ENCODE measurements around the gene IL19.
"Not testable (repeated sequence)": the region's sequence is repeated elsewhere in the genome, so short reads cannot be mapped to it uniquely, and the experiment has no call there.

IL19 gene

GRCh38 chr1:206739411-206740076 is 31.0 kb upstream of the IL19 start:
- in situ Hi-C loops (cut with MboI; ENCODE audit: low sequenced_read_pairs): loop anchor here (10.0 kb wide), 1 partner anchor 175 kb away; no protein-coding TSS in a partner anchor

DNA sequence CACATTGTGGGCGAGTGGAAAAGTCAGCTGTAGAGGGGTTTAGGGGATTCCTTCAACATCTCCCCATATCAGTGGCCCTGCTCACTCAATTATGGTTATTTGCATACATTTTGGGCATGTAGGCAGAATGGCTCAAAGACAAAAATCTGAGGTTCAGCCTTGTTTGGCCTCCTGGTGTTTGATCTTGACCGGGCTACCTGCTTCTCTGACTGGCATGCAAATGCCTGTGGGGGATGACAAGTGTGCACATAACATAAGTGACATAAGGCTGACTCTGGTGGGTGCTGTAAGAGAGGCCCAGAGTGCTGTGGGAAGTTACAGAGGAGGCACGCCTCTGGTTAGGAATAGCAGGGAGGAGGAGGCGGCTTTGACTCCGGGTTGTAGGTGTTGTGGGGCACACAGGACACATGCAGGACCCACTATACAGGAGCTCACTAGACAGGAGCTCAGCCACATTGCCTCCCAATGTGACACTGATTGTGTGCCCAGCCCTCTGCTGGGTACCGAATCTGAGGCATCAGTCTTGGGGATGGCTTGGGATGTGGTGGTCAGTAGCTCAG is 29.4 kb upstream of the IL19 start:
- in situ Hi-C loops (cut with MboI; ENCODE audit: low sequenced_read_pairs): no loop called here

GRCh38 chr1:206742719-206743383 is 27.7 kb upstream of the IL19 start:
- in situ Hi-C loops (cut with MboI; ENCODE audit: low sequenced_read_pairs): no loop called here

GRCh38 chr1:206744683-206745082 is 25.9 kb upstream of the IL19 start:
- in situ Hi-C loops (cut with MboI; ENCODE audit: low sequenced_read_pairs): no loop called here

- in situ Hi-C loops (cut with MboI; ENCODE audit: low sequenced_read_pairs): no loop called here
Observed at GRCh38 chr1:206745301-206745700, 25.3 kb upstream of the IL19 start.

DNA sequence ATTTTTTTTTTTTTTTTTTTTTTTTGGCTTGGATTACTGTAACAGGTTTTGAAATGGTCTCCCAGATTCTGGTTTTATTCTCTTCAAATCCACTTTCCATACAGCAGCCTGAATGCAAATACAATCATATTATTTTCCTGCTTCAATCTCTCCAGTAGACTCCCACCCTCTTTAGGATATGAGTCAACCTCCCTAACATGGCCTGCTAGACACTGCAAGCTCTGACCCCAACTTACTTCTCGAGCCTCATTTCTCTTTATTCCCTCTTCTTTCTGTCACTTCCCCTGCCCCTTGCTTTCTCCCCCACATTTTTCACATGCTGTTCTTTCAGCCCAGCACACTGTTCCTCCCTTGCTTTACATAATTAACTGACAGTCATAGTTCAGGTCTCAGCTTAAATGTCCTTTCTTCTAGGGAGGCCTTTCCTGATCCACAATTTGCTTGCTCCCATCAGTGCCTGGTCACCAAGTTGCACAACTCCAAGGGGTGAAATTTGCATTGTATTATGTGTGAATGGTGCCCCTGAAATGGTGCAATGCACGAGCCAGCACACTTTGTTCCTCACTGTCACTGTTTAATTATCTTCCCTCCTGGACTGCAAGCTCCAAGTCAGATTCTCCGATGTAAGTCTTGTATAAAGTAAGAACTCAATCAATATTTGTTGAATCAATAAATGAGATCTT is 22.1 kb upstream of the IL19 start:
- in situ Hi-C loops (cut with MboI; ENCODE audit: low sequenced_read_pairs): no loop called here

DNA sequence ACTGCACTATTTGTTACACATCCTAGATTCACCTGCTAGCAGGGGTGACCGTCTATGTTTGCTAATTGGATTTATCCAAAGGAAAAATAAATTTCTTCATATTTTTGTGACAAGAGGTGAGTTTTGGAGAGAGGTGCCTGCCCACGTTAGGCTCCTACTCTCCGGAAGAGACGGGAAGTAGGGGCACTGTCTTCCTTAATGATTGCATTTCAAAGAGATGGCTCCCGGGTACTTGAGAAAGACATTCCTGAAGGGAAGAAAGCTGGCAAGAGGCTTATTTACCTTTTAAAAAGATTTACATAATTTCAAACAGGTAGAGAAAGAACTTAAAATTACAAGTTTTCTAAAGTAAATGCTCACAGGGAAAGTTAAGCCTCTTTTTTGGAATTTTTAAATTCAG is 18.7 kb upstream of the IL19 start:
- in situ Hi-C loops (cut with MboI; ENCODE audit: low sequenced_read_pairs): no loop called here

DNA sequence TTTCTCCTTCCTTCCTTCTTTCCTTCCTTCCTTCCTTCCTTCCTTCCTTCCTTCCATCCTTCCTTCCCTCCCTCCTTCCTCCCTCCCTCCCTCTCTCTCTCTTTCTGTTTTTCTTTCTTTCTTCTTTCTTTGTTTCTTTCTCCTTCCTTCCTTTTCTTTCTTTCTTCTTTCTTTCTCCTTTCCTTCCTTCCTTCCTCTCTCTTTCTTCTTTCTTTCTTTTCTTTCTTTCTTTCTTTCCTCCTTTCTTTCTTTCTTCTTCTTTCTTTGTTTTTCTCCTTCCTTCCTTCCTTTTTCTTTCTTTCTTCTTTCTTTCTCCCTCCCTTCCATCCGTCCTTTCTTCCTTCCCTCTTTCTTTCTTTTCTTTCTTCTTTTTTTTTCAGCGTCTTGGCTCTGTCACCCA is 18.1 kb upstream of the IL19 start:
- in situ Hi-C loops (cut with MboI; ENCODE audit: low sequenced_read_pairs): no loop called here

GRCh38 chr1:206753141-206753540 is 17.4 kb upstream of the IL19 start:
- in situ Hi-C loops (cut with MboI; ENCODE audit: low sequenced_read_pairs): no loop called here

DNA sequence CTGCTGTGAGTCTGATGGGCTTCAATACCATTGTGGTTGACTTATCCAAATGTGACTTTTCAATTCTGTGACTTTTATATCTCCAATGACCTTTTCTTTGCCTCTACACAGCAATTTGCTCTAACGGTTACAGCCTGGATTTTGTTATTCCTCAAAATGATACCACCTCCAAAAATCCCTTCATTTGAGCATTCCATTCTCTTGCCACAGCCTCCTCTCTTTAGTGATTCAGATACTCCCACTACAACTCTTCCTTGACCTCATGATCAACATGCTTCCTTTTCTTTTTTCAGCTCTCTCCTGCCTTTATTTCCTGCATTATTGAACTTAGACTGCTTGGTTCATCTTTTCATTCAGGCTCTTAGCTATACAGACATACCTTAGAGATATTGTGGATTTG is 16.6 kb upstream of the IL19 start:
- in situ Hi-C loops (cut with MboI; ENCODE audit: low sequenced_read_pairs): no loop called here

- in situ Hi-C loops (cut with MboI; ENCODE audit: low sequenced_read_pairs): no loop called here
Observed at GRCh38 chr1:206757524-206758266, 12.9 kb upstream of the IL19 start.

GRCh38 chr1:206760590-206760989 is 10.0 kb upstream of the IL19 start:
- in situ Hi-C loops (cut with MboI; ENCODE audit: low sequenced_read_pairs): no loop called here

DNA sequence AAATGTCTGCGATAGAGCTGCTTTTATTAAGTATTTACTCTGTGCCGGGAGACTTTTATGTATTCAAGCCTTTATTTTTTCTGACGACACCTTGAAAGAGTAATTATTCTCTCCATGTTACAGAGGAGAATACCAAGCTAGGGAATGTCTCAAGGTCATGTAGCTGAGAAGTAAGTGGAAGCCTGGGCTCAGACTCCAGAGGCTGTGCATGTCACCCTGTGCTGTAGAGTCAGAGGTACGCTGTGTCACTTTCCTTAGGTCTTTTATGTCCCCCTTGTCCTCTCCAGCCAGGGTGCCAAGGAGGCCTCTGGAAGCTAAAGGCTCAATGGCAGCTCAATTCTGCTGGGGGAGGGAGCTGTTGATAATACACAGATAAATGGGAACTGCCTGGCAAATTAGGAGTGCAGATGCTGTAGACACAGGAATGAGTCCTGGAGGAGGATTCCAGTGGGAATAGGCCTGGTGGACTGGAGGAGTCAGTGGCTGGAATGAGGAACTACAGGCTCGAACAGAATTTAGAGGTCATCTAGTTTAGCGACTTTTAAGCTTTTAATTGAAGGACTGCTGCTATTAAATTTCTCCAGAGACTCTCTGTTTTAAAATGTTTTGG is 9.3 kb upstream of the IL19 start:
- in situ Hi-C loops (cut with MboI; ENCODE audit: low sequenced_read_pairs): no loop called here

- in situ Hi-C loops (cut with MboI; ENCODE audit: low sequenced_read_pairs): not testable (repeated sequence)
Observed at GRCh38 chr1:206762741-206763364, 7.7 kb upstream of the IL19 start.

DNA sequence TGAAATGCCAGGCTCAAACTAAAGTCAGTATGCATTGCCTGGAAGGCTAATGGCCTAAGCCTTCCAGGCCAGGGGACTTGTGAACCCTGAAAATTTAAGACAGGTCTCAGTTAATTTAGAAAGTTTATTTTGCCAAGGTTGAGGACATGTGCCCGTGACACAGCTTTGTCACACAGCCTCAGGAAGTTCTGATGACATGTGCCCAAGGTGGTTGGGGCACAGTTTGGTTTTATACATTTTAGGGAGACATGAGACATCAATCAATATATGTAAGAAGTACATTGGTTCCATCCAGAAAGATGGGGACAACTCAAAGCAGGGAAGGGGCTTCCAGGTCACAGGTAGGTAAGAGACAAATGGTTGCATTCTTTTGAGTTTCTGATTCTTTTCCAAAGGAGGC is 4.8 kb upstream of the IL19 start:
- in situ Hi-C loops (cut with MboI; ENCODE audit: low sequenced_read_pairs): not testable (repeated sequence)

- in situ Hi-C loops (cut with MboI; ENCODE audit: low sequenced_read_pairs): no loop called here
Observed at GRCh38 chr1:206766251-206766856, 4.2 kb upstream of the IL19 start.

DNA sequence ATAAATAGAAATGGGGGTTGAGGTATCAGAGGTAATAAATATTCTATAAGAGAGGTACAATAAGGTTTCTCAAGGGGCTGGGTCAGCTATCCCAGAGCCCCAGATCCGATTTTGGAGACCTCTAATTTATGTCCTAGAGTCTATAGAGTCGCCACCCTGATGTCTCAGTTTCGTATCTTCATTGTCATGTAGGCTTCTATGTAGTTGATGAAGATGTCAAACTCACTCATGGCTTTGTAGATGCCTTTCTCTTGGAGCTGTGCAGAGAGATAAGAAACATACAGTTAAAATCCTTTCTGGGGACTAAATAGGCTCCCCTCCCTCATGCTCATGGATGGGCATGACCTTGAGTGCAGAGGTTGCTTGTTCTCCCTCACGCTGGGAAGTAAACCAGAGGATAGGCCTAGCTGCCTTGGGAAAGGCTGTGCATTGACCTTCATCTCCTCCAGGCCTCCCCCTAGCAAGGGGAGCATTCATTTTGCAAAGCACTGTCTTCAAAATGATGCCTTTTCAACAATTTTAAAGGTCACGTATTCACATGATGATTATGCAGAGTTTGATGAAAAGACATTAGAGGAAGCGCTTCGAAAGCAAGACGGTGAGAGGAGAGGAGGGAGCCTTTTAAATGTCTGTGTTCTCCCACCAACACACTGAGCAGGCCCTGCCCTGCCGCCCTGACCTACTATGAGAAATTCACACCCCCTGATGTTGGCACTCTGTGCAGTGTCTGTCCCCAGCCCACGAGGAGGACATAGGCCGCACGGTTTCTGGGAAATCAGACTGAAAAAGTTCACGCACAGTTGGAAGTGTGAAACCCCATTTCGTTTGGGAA is 1.9 kb upstream of the IL19 start:
- in situ Hi-C loops (cut with MboI; ENCODE audit: low sequenced_read_pairs): no loop called here

GRCh38 chr1:206769304-206769731 is 1.3 kb upstream of the IL19 start:
- in situ Hi-C loops (cut with MboI; ENCODE audit: low sequenced_read_pairs): no loop called here

DNA sequence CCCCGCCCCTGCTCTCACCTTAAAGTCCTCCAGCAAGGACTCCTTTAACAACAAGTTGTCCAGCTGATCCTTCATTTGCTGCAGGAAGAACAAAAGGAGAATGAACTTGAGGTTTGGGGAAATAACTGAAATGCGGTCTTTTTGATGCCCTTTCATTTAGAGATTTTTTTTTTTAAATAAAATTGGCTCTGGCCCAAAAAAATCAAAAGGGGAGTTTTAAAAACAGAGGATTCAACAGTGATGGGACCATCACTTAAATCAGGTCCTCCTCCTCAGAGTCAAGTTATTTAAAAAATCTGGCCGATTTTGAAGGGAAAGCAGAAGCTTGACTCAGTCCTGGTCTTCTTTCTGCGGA is 742 bp downstream of the IL19 start:
- in situ Hi-C loops (cut with MboI; ENCODE audit: low sequenced_read_pairs): no loop called here

Measured in HL-60/S4 treated with retinoic acid at 250 ng/mL for 4 days and 3 days (cell line).